Panc1 (cell line): ENCODE results near the gene XYLT1. TPM values are rescaled to one million over a fixed set of nuclear protein-coding genes. Genes with fewer than 3 reads are reported as not detected.

Experiments
- ATAC-seq: fragments of 200-7000 bp; cut with Tn5 transposase; 2 replicates; pipeline ENCODE4 v1.9.1; 2020; ENCODE audit warnings: mild to moderate bottlenecking, moderate library complexity
- BruUV-seq: library from RNA; stranded (reverse); fragments of 400-500 nt; replicated peaks from 2 replicates; lab custom pipeline; 2021; lab: Mats Ljungman, UMichigan
- CTCF ChIA-PET: fragments of 300-600 bp; sonication (Branson Sonifier 250); formaldehyde crosslinking; loops from one replicate; lab custom pipeline; 2022; ENCODE audit warnings: antibody characterized with exemption; lab: Charles Lee
- POLR2A ChIA-PET: fragments of 300-600 bp; sonication (Branson Sonifier 250); formaldehyde crosslinking; loops from one replicate; lab custom pipeline; 2022; ENCODE audit warnings: antibody characterized with exemption; lab: Charles Lee
- DNase-seq: peaks from one replicate; pipeline ENCODE4 v3.0.0-alpha.2; 2010; ENCODE audit warnings: low read depth, low spot score
- H3K27ac ChIP-seq: 2 replicates; pipeline ENCODE4 v1.5.1; 2011; ENCODE audit warnings: mild to moderate bottlenecking, low read length, inconsistent platforms
- H3K27me3 ChIP-seq: fragments of 200-500 bp; sonication (Bioruptor generic); 2 replicates; pipeline ENCODE4 v1.6.0; 2014; ENCODE audit warnings: low read length, inconsistent platforms; ENCODE audit not compliant: control insufficient read depth, insufficient read depth
- H3K36me3 ChIP-seq: fragments of 200-500 bp; sonication (Bioruptor generic); 2 replicates; pipeline ENCODE4 v1.5.1; 2014; ENCODE audit warnings: inconsistent platforms, mild to moderate bottlenecking, low read length, moderate library complexity; ENCODE audit not compliant: control insufficient read depth, insufficient read depth
- H3K4me1 ChIP-seq: 2 replicates; pipeline ENCODE4 v1.5.1; 2011; ENCODE audit warnings: inconsistent platforms, mild to moderate bottlenecking, low read length, moderate library complexity; ENCODE audit not compliant: control insufficient read depth, insufficient read depth
- H3K4me3 ChIP-seq, 2 experiments: 2 replicates each; pipeline ENCODE4 v1.5.1; 2011 to 2012; ENCODE audit warnings: low read depth in 2 of 2, low read length in 2 of 2, mild to moderate bottlenecking in 2 of 2, inconsistent platforms in 1 of 2, moderate library complexity in 1 of 2
- H3K9me3 ChIP-seq: fragments of 200-500 bp; sonication (Bioruptor generic); 2 replicates; pipeline ENCODE4 v1.5.1; 2014; ENCODE audit warnings: low read depth, mild to moderate bottlenecking, inconsistent platforms, low read length, moderate library complexity; ENCODE audit not compliant: control insufficient read depth, insufficient read depth
- CTCF ChIP-seq: fragments of 450-650 bp; IDR thresholded peaks from 2 replicates; pipeline ENCODE4 v1.5.1; 2017; ENCODE audit warnings: mild to moderate bottlenecking
- POLR2AphosphoS5 ChIP-seq: IDR thresholded peaks from 2 replicates; pipeline ENCODE4 v1.6.1; 2012; ENCODE audit warnings: mild to moderate bottlenecking, low read depth, low read length, moderate library complexity
- REST ChIP-seq, 2 experiments: IDR thresholded peaks; 2 replicates each; pipeline ENCODE4 v1.6.1; 2011 to 2012; ENCODE audit warnings: low read depth in 2 of 2, control low read depth in 1 of 2, low read length in 1 of 2, mild to moderate bottlenecking in 1 of 2, moderate library complexity in 1 of 2; ENCODE audit not compliant: insufficient read depth in 1 of 2
- SIN3A ChIP-seq: IDR thresholded peaks from 2 replicates; pipeline ENCODE4 v1.6.1; 2012; ENCODE audit warnings: low read depth, mild to moderate bottlenecking, low read length, moderate library complexity, borderline replicate concordance; ENCODE audit not compliant: insufficient read depth
- TCF7L2 ChIP-seq: IDR thresholded peaks from 2 replicates; pipeline ENCODE4 v1.6.1; 2011; ENCODE audit warnings: mild to moderate bottlenecking, low read depth, low read length, inconsistent platforms
- in situ Hi-C: cut with HindIII; loops from 2 replicates; pipeline ENCODE4 v1.10.0; 2016; ENCODE audit warnings: low sequenced_read_pairs, low pct_unique_long_range_greater_than_20kb
- intact Hi-C: fragments of 100-400 bp; cut with micrococcal nuclease; formaldehyde crosslinking; loops from one replicate; pipeline ENCODE4 v1.10.0; 2022; ENCODE audit not compliant: unreplicated experiment
- total RNA-seq: library from RNA; stranded (reverse); gene quantifications from one replicate; pipeline ENCODE4 v1.2.1, GENCODE V29; 2021; ENCODE audit not compliant: unreplicated experiment

Gene XYLT1
- total RNA-seq, 1 experiment from 2014 or later: 0.62 TPM

- ChIA-PET POLR2A (no interaction called here), CTCF (no interaction called here)
- Histone ChIP-seq H3K27me3 (peaks cover 4% of the 10 kb centered on the region; the same call in 1 of the 2 replicates), H3K4me3 (no peak overlapping the region), H3K27ac (no peak overlapping the region), H3K9me3 (no peaks in the 10 kb centered on the region), H3K4me1 (no peaks in the 10 kb centered on the region), H3K36me3 (no peaks in the 10 kb centered on the region)
- DNase-seq: no peak
- no peak for TF ChIP-seq REST (IDR thresholded peaks at IDR 0.05; ENCODE audit: insufficient read depth in 1 of 2, low read depth in 2 of 2, low read length in 1 of 2)
- no peak for TF ChIP-seq TCF7L2
- TF ChIP-seq SIN3A: no peak
- no peak for TF ChIP-seq POLR2AphosphoS5
- TF ChIP-seq CTCF: no peak
- in situ Hi-C loops: no loop called here
- intact Hi-C loops: no loop called here
- no peak for ATAC-seq
- BruUV-seq: no TSS peak
Observed at GRCh38 chr16:17432901-17433576, 37.7 kb downstream of the XYLT1 start.

GRCh38 chr16:17431968-17432625 lies 38.7 kb downstream of the XYLT1 start:
- TF ChIP-seq REST (IDR thresholded peaks at IDR 0.05; ENCODE audit: insufficient read depth in 1 of 2, low read depth in 2 of 2, low read length in 1 of 2) (no peak), CTCF (0 out of 2 replicates have a peak, but pooled peaks have one; percentile 9)
- Histone ChIP-seq H3K4me1 (no peaks in the 10 kb centered on the region), H3K27me3 (peaks cover 4% of the 10 kb centered on the region; the same call in 1 of the 2 replicates), H3K36me3 (no peaks in the 10 kb centered on the region), H3K4me3 (no peak overlapping the region), H3K27ac (no peak overlapping the region), H3K9me3 (no peaks in the 10 kb centered on the region)
- ChIA-PET POLR2A (no interaction called here), CTCF (no interaction called here)
- ATAC-seq (no peak), DNase-seq (no peak)
- in situ Hi-C loops (no loop called here), intact Hi-C loops (no loop called here)
- BruUV-seq: no TSS peak
